Right atrium auricular region (tissue), 2 donors: ENCODE results near the gene ZNF451. TPM values are rescaled to one million over a fixed set of nuclear protein-coding genes. Genes with fewer than 3 reads are reported as not detected.

Source experiments
- DNase-seq: peaks from one replicate; pipeline ENCODE4 v3.0.0-alpha.2; 2019; ENCODE audit warnings: low spot score
- H3K27ac ChIP-seq, 2 donors: fragments of 200-600 bp; sonication (generic); 1 replicate in 1 of 2; 2 replicates in 1 of 2; pipeline ENCODE4 v1.5.1; 2016 to 2019
- H3K27me3 ChIP-seq, 2 donors: fragments of 200-600 bp; sonication (generic); one replicate each; pipeline versions ENCODE4 v1.5.1 to v1.6.0; 2017 to 2019
- H3K36me3 ChIP-seq: fragments of 200-600 bp; sonication (generic); one replicate; pipeline ENCODE4 v1.5.1; 2016
- H3K4me1 ChIP-seq, 2 donors: fragments of 200-600 bp; sonication (generic); one replicate each; pipeline versions ENCODE4 v1.5.1 to v1.6.0; 2017 to 2019
- H3K4me3 ChIP-seq, 2 donors: fragments of 200-600 bp; sonication (generic); 1 replicate in 1 of 2; 2 replicates in 1 of 2; pipeline ENCODE4 v1.5.1; 2017 to 2019; ENCODE audit warnings: mild to moderate bottlenecking in 1 of 2, moderate library complexity in 1 of 2
- H3K9me3 ChIP-seq, 2 donors: fragments of 200-600 bp; sonication (generic); one replicate each; pipeline ENCODE4 v1.5.1; 2019
- CTCF ChIP-seq, 2 donors: fragments of 200-600 bp; sonication (generic); IDR thresholded peaks; one replicate each; pipeline ENCODE4 v1.5.1; 2019; ENCODE audit warnings: antibody characterized with exemption in 2 of 2
- total RNA-seq, 2 donors: library from RNA; depleted of rRNA; stranded (reverse); fragments of >200 nt; gene quantifications; one replicate each; pipeline ENCODE4 v1.1.0, GENCODE V29; 2016

ZNF451 gene
- total RNA-seq, 2 donors from 2014 or later: 20.3 to 23.2 TPM

- no peak for TF ChIP-seq CTCF (IDR thresholded peaks at IDR 0.05)
- H3K27me3 ChIP-seq: no peaks in the 10 kb centered on the region
- H3K27ac ChIP-seq: no peak overlapping the region
- peaks cover 5% of the 10 kb centered on the region for H3K36me3 ChIP-seq
- no peaks in the 10 kb centered on the region for H3K9me3 ChIP-seq
- H3K4me3 ChIP-seq: no peak overlapping the region
- H3K4me1 ChIP-seq: no peaks in the 10 kb centered on the region
- DNase-seq: no peak
These were observed 26.1 kb upstream of the ZNF451 start for GRCh38 chr6:57063847-57064246.

- no peak for TF ChIP-seq CTCF (IDR thresholded peaks at IDR 0.05)
- Histone ChIP-seq H3K36me3 (peaks cover 5% of the 10 kb centered on the region), H3K4me3 (no peak overlapping the region), H3K9me3 (no peaks in the 10 kb centered on the region), H3K27ac (no peak overlapping the region), H3K27me3 (no peaks in the 10 kb centered on the region), H3K4me1 (no peaks in the 10 kb centered on the region)
- DNase-seq: no peak
These were observed 25.2 kb upstream of the ZNF451 start for GRCh38 chr6:57064809-57065208.

GRCh38 chr6:57068061-57068460, 21.9 kb upstream of the ZNF451 start:
- Histone ChIP-seq H3K9me3 (no peaks in the 10 kb centered on the region), H3K4me1 (no peaks in the 10 kb centered on the region), H3K27me3 (no peaks in the 10 kb centered on the region), H3K4me3 (no peak overlapping the region), H3K36me3 (no peaks in the 10 kb centered on the region), H3K27ac (no peak overlapping the region)
- no peak for TF ChIP-seq CTCF (IDR thresholded peaks at IDR 0.05)
- DNase-seq: no peak

GRCh38 chr6:57069228-57069627, 20.8 kb upstream of the ZNF451 start:
- no peak for DNase-seq
- no peak overlapping the region for H3K4me3 ChIP-seq
- TF ChIP-seq CTCF (IDR thresholded peaks at IDR 0.05): no peak
- H3K9me3 ChIP-seq: no peaks in the 10 kb centered on the region
- H3K27me3 ChIP-seq: no peaks in the 10 kb centered on the region
- H3K4me1 ChIP-seq: no peaks in the 10 kb centered on the region
- H3K36me3 ChIP-seq: no peaks in the 10 kb centered on the region
- no peak overlapping the region for H3K27ac ChIP-seq

GRCh38 chr6:57069920-57070331, 20.1 kb upstream of the ZNF451 start:
- no peak for TF ChIP-seq CTCF (IDR thresholded peaks at IDR 0.05)
- H3K27ac ChIP-seq: no peak overlapping the region
- H3K4me3 ChIP-seq: no peak overlapping the region
- no peaks in the 10 kb centered on the region for H3K36me3 ChIP-seq
- no peaks in the 10 kb centered on the region for H3K27me3 ChIP-seq
- no peak for DNase-seq
- no peaks in the 10 kb centered on the region for H3K9me3 ChIP-seq
- no peaks in the 10 kb centered on the region for H3K4me1 ChIP-seq

- Histone ChIP-seq H3K4me1 (no peaks in the 10 kb centered on the region), H3K27ac (no peak overlapping the region), H3K36me3 (no peaks in the 10 kb centered on the region), H3K27me3 (no peaks in the 10 kb centered on the region), H3K4me3 (no peak overlapping the region), H3K9me3 (no peaks in the 10 kb centered on the region)
- no peak for TF ChIP-seq CTCF (IDR thresholded peaks at IDR 0.05)
- DNase-seq: no peak
These were observed 17.9 kb upstream of the ZNF451 start for GRCh38 chr6:57072108-57072507.
